Neural cell (in vitro differentiated cells): ENCODE measurements around the gene ZNF462. TPM values are rescaled to one million over a fixed set of nuclear protein-coding genes. Genes with fewer than 3 reads are reported as not detected.

Experiments
- H2AFZ ChIP-seq: fragments of 200-600, 300-800 bp; sonication (generic), shearing (Covaris generic); 2 replicates; pipeline ENCODE4 v1.6.0; 2014; ENCODE audit warnings: low read depth, mild to moderate bottlenecking, antibody characterized with exemption, low read length, moderate library complexity
- H3F3A ChIP-seq: fragments of 200-600 bp; shearing (Covaris generic); 2 replicates; pipeline ENCODE4 v1.6.1; 2016; ENCODE audit warnings: mild to moderate bottlenecking, moderate library complexity, mixed read lengths, antibody characterized with exemption, low read length; ENCODE audit not compliant: insufficient read depth, poor library complexity, severe bottlenecking
- H3K27ac ChIP-seq: fragments of 200-600, 300-800 bp; sonication (generic), shearing (Covaris generic); 2 replicates; pipeline ENCODE4 v1.5.1; 2014; ENCODE audit warnings: mild to moderate bottlenecking, low read length, moderate library complexity
- H3K27me3 ChIP-seq: fragments of 300-800, 200-600 bp; sonication (generic), shearing (Covaris generic); 2 replicates; pipeline ENCODE4 v1.6.0; 2014; ENCODE audit warnings: mild to moderate bottlenecking, low read depth, low read length, moderate library complexity; ENCODE audit not compliant: insufficient read depth
- H3K36me3 ChIP-seq: fragments of 300-800, 200-600 bp; sonication (generic), shearing (Covaris generic); 2 replicates; pipeline ENCODE4 v1.5.1; 2014; ENCODE audit warnings: mild to moderate bottlenecking, antibody characterized with exemption, low read length, moderate library complexity; ENCODE audit not compliant: insufficient read depth
- H3K4me2 ChIP-seq: fragments of 300-800, 200-600 bp; sonication (generic), shearing (Covaris generic); 2 replicates; pipeline ENCODE4 v1.6.0; 2014; ENCODE audit warnings: mild to moderate bottlenecking, low read length
- H3K4me3 ChIP-seq: fragments of 300-800, 200-600 bp; sonication (generic), shearing (Covaris generic); 2 replicates; pipeline ENCODE4 v1.5.1; 2014; ENCODE audit warnings: mild to moderate bottlenecking, low read length, moderate library complexity
- H3K79me2 ChIP-seq: fragments of 200-600 bp; shearing (Covaris generic); replicated peaks from 2 replicates; pipeline ENCODE4 v1.6.0; 2014; ENCODE audit warnings: mild to moderate bottlenecking, low read length, moderate library complexity; ENCODE audit not compliant: insufficient read depth
- H3K9ac ChIP-seq: fragments of 300-800, 200-600 bp; sonication (generic), shearing (Covaris generic); 2 replicates; pipeline ENCODE4 v1.6.1; 2016; ENCODE audit warnings: mild to moderate bottlenecking, low read length, mixed read lengths
- H3K9me2 ChIP-seq: fragments of 200-600 bp; shearing (Covaris generic); 2 replicates; pipeline ENCODE4 v1.6.1; 2016; ENCODE audit warnings: mild to moderate bottlenecking, low read length, mixed read lengths; ENCODE audit not compliant: insufficient read depth
- H3K9me3 ChIP-seq: fragments of 200-600, 300-800 bp; sonication (generic), shearing (Covaris generic); 2 replicates; pipeline ENCODE4 v1.6.1; 2016; ENCODE audit warnings: mild to moderate bottlenecking, mixed run types, low read length, moderate library complexity, mixed read lengths
- H4K20me1 ChIP-seq: fragments of 200-600 bp; shearing (Covaris generic); 2 replicates; pipeline ENCODE4 v1.6.1; 2016; ENCODE audit warnings: mild to moderate bottlenecking, mixed run types; ENCODE audit not compliant: insufficient read depth
- EP300 ChIP-seq: fragments of 450-650 bp; conservative IDR thresholded peaks from 2 replicates; pipeline ENCODE4 v1.6.1; 2014; ENCODE audit warnings: antibody characterized with exemption, mild to moderate bottlenecking, moderate library complexity; ENCODE audit not compliant: poor library complexity, severe bottlenecking
- EZH2 ChIP-seq: fragments of 200-600, 300-800 bp; shearing (Covaris generic), sonication (generic); IDR thresholded peaks from 2 replicates; pipeline ENCODE4 v1.6.1; 2014; ENCODE audit warnings: antibody characterized with exemption, low read length, borderline replicate concordance, mild to moderate bottlenecking; ENCODE audit not compliant: insufficient read depth, poor library complexity, severe bottlenecking
- MXI1 ChIP-seq: fragments of 450-650 bp; conservative IDR thresholded peaks from 2 replicates; pipeline ENCODE4 v1.6.1; 2014; ENCODE audit warnings: antibody characterized with exemption, mild to moderate bottlenecking; ENCODE audit not compliant: poor library complexity, severe bottlenecking
- POLR2AphosphoS5 ChIP-seq: IDR thresholded peaks from 2 replicates; pipeline ENCODE4 v1.6.1; 2012
- RAD21 ChIP-seq: fragments of 450-650 bp; conservative IDR thresholded peaks from 2 replicates; pipeline ENCODE4 v1.6.1; 2014; ENCODE audit warnings: antibody characterized with exemption, mild to moderate bottlenecking, moderate library complexity
- SMC3 ChIP-seq: fragments of 450-650 bp; conservative IDR thresholded peaks from 2 replicates; pipeline ENCODE4 v1.6.1; 2014; ENCODE audit warnings: antibody characterized with exemption, mild to moderate bottlenecking, moderate library complexity; ENCODE audit not compliant: poor library complexity
- TAF1 ChIP-seq: IDR thresholded peaks from 2 replicates; pipeline ENCODE4 v1.6.1; 2012; ENCODE audit warnings: low read depth
- polyA plus RNA-seq: library from polyadenylated mRNA; depleted of rRNA; stranded (reverse); fragments of >200 nt; gene quantifications from 2 replicates; pipeline ENCODE4 v1.2.3, GENCODE V29; 2014
- TF ChIP-seq, protein P1 (sequence below): IDR thresholded peaks from 2 replicates; pipeline ENCODE4 v1.6.1; 2012; ENCODE audit warnings: borderline replicate concordance
- TF ChIP-seq, protein P2 (sequence below): fragments of 450-650 bp; IDR thresholded peaks from 2 replicates; pipeline ENCODE4 v1.5.1; 2014; ENCODE audit warnings: antibody characterized with exemption, mild to moderate bottlenecking, moderate library complexity; ENCODE audit not compliant: poor library complexity, severe bottlenecking

ZNF462 gene
- polyA plus RNA-seq, 1 donor from 2014 or later = 9.1 TPM

DNA sequence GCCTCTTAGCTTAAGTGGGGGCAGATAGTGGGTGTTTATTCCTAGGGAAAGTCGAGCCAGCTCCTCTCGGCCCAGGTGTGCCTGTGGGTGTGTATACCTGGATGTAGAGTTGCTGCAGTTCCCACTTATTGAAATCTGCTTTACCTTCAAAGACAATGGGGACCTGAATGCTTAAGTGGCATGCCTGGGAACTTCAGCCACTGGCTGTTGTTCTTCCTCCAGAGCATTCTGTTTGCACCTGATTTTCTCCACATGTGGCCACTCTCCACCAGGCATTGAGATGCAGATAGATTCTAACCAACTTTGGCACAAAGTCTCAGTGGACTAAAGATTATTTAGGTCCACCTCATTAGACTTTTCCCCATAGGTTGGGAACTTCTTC is 186.8 kb downstream of the ZNF462 start:
- no peaks in the 10 kb centered on the region for H3K27me3 ChIP-seq
- H3K36me3 ChIP-seq = no peaks in the 10 kb centered on the region
- no peaks in the 10 kb centered on the region for H3K79me2 ChIP-seq
- H3F3A ChIP-seq = no peaks in the 10 kb centered on the region
- no peak overlapping the region for H2AFZ ChIP-seq
- no peak overlapping the region for H3K9ac ChIP-seq
- no peak overlapping the region for H3K4me3 ChIP-seq
- H3K27ac ChIP-seq = no peak overlapping the region
- no peaks in the 10 kb centered on the region for H4K20me1 ChIP-seq
- H3K9me2 ChIP-seq = no peaks in the 10 kb centered on the region
- TF ChIP-seq, protein P1, sequence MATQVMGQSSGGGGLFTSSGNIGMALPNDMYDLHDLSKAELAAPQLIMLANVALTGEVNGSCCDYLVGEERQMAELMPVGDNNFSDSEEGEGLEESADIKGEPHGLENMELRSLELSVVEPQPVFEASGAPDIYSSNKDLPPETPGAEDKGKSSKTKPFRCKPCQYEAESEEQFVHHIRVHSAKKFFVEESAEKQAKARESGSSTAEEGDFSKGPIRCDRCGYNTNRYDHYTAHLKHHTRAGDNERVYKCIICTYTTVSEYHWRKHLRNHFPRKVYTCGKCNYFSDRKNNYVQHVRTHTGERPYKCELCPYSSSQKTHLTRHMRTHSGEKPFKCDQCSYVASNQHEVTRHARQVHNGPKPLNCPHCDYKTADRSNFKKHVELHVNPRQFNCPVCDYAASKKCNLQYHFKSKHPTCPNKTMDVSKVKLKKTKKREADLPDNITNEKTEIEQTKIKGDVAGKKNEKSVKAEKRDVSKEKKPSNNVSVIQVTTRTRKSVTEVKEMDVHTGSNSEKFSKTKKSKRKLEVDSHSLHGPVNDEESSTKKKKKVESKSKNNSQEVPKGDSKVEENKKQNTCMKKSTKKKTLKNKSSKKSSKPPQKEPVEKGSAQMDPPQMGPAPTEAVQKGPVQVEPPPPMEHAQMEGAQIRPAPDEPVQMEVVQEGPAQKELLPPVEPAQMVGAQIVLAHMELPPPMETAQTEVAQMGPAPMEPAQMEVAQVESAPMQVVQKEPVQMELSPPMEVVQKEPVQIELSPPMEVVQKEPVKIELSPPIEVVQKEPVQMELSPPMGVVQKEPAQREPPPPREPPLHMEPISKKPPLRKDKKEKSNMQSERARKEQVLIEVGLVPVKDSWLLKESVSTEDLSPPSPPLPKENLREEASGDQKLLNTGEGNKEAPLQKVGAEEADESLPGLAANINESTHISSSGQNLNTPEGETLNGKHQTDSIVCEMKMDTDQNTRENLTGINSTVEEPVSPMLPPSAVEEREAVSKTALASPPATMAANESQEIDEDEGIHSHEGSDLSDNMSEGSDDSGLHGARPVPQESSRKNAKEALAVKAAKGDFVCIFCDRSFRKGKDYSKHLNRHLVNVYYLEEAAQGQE = no peak
- TF ChIP-seq, protein P2, sequence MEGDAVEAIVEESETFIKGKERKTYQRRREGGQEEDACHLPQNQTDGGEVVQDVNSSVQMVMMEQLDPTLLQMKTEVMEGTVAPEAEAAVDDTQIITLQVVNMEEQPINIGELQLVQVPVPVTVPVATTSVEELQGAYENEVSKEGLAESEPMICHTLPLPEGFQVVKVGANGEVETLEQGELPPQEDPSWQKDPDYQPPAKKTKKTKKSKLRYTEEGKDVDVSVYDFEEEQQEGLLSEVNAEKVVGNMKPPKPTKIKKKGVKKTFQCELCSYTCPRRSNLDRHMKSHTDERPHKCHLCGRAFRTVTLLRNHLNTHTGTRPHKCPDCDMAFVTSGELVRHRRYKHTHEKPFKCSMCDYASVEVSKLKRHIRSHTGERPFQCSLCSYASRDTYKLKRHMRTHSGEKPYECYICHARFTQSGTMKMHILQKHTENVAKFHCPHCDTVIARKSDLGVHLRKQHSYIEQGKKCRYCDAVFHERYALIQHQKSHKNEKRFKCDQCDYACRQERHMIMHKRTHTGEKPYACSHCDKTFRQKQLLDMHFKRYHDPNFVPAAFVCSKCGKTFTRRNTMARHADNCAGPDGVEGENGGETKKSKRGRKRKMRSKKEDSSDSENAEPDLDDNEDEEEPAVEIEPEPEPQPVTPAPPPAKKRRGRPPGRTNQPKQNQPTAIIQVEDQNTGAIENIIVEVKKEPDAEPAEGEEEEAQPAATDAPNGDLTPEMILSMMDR = peak; percentile 14
- no peak overlapping the region for H3K4me2 ChIP-seq
- no peaks in the 10 kb centered on the region for H3K9me3 ChIP-seq

DNA sequence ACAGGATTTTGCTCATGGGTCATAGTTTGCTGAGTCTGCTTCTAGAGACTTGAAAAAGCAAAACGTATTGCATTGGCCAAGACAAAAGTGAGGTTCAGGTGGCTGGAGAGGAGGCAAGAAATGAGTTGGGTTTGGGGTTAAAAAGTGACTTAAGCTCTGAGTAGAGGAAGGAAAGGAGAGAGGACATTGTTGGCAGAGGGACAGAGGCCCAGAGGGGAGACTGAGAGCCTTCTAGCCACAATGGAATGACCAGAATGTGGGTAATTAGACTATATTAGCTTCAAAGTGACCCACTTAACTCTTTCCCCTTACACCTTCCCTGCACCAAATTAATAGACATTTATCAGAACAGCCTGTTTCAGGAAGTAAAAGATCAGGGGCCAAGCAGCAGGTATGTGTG is 188.4 kb downstream of the ZNF462 start:
- H3K27me3 ChIP-seq = no peaks in the 10 kb centered on the region
- no peak for TF ChIP-seq TAF1
- no peak for TF ChIP-seq POLR2AphosphoS5
- TF ChIP-seq RAD21 = no peak
- TF ChIP-seq EP300 = no peak
- TF ChIP-seq, protein P1 = no peak
- no peak for TF ChIP-seq EZH2
- no peak for TF ChIP-seq MXI1
- no peak for TF ChIP-seq SMC3
- TF ChIP-seq, protein P2 = no peak
- H3K4me3 ChIP-seq = no peak overlapping the region
- no peaks in the 10 kb centered on the region for H3K9me2 ChIP-seq
- no peaks in the 10 kb centered on the region for H3K9me3 ChIP-seq
- H3K9ac ChIP-seq = no peak overlapping the region
- H2AFZ ChIP-seq = no peak overlapping the region
- H3K36me3 ChIP-seq = no peaks in the 10 kb centered on the region
- no peaks in the 10 kb centered on the region for H4K20me1 ChIP-seq
- H3K79me2 ChIP-seq = no peaks in the 10 kb centered on the region
- no peak overlapping the region for H3K4me2 ChIP-seq
- no peak overlapping the region for H3K27ac ChIP-seq
- H3F3A ChIP-seq = no peaks in the 10 kb centered on the region
